MCF 10A (cell line): ENCODE data around the gene PLA2G6. TPM values are rescaled to one million over a fixed set of nuclear protein-coding genes. Genes with fewer than 3 reads are reported as not detected.
"Not testable (repeated sequence)": the region's sequence is repeated elsewhere in the genome, so short reads cannot be mapped to it uniquely, and the experiment has no call there.

Experiments used
- BruUV-seq: library from RNA; stranded (reverse); fragments of 400-500 nt; replicated peaks from 2 replicates; lab custom pipeline; 2021; lab: Mats Ljungman, UMichigan
- CTCF ChIA-PET: fragments of 300-600 bp; sonication (Branson Sonifier 250); formaldehyde crosslinking; extraction: SDS; loops from one replicate; lab custom pipeline; 2021; ENCODE audit warnings: antibody characterized with exemption, inconsistent platforms; lab: Yijun Ruan, JAX
- POLR2A ChIA-PET: fragments of 300-600, 350-650 bp; sonication (Branson Sonifier 250); formaldehyde crosslinking; extraction: SDS; loops from one replicate; lab custom pipeline; 2020; ENCODE audit warnings: antibody characterized with exemption, inconsistent platforms; lab: Yijun Ruan, JAX
- DNase-seq: peaks from one replicate; pipeline ENCODE4 v3.0.0-alpha.2; 2018; ENCODE audit not compliant: unreplicated experiment
- H3K27ac Mint-ChIP-seq: one replicate; pipeline ENCODE4 v1.8.0; 2022; ENCODE audit warnings: mild to moderate bottlenecking, low read depth, mixed read lengths; ENCODE audit not compliant: unreplicated experiment
- H3K27me3 Mint-ChIP-seq: one replicate; pipeline ENCODE4 v1.8.0; 2022; ENCODE audit warnings: mixed read lengths; ENCODE audit not compliant: insufficient read depth, unreplicated experiment
- H3K36me3 Mint-ChIP-seq: one replicate; pipeline ENCODE4 v1.8.0; 2022; ENCODE audit warnings: mild to moderate bottlenecking, moderate library complexity, mixed read lengths; ENCODE audit not compliant: insufficient read depth, unreplicated experiment
- H3K4me1 Mint-ChIP-seq: one replicate; pipeline ENCODE4 v1.8.0; 2022; ENCODE audit warnings: mixed read lengths; ENCODE audit not compliant: insufficient read depth, unreplicated experiment
- H3K4me3 Mint-ChIP-seq: one replicate; pipeline ENCODE4 v1.8.0; 2022; ENCODE audit warnings: mild to moderate bottlenecking, moderate library complexity, mixed read lengths; ENCODE audit not compliant: unreplicated experiment
- H3K9me3 Mint-ChIP-seq: one replicate; pipeline ENCODE4 v1.8.0; 2022; ENCODE audit warnings: mixed read lengths; ENCODE audit not compliant: unreplicated experiment
- intact Hi-C: fragments of 100-400 bp; cut with micrococcal nuclease; formaldehyde crosslinking; loops from 2 replicates; pipeline ENCODE4 v1.14.1; 2022
- total RNA-seq: library from RNA; stranded (reverse); gene quantifications from 2 replicates; pipeline ENCODE4 v1.2.3, GENCODE V29; 2022
- TF ChIP-seq, protein P1 (sequence below): fragments of 200-600 bp; IDR thresholded peaks from one replicate; pipeline ENCODE4 v1.8.0; 2022; ENCODE audit warnings: antibody characterized with exemption, mild to moderate bottlenecking; ENCODE audit not compliant: unreplicated experiment

PLA2G6 gene
- total RNA-seq, 1 experiment from 2014 or later = 37.5 TPM

DNA sequence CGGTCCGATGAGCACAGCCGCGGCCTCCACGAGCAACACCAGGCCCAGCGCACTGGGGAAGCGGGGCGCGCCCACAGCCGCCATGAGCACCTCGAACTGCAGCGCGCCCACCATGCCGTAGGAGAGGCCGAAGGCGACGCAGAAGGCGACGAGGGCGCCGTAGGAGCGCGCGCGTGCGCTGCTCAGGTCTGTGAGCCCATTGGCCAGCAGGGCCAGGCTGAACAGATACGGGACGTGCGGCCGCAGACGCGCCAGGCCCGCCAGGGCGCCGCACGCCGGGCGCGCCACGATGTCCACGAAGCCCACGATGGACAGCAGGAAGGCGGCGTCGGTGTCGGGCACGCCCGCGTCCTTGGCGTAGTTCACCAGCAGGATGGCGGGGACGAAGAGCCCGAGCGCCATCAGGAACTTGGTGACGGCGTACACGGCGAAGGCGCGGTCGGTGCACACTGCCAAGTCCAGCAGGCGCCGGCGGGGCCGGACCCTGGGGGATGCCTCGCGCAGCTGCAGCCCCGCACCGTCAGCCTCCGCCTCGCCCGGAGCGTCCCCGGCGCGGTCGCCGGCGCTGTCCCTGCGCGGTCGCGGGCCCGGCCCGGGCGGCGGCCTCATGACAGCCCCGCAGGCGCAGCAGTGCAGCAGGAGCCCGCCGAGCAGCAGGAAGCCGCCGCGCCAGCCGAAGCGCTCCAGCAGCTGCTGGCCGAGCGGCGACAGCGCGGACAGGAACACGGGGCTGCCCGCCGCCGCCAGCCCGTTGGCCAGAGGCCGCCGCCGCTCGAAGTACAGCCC, 100.6 kb downstream of the PLA2G6 start:
- no peak overlapping the region for H3K4me3 Mint-ChIP-seq
- intact Hi-C loops = no loop called here
- no peaks in the 10 kb centered on the region for H3K4me1 Mint-ChIP-seq
- no peak overlapping the region for H3K27ac Mint-ChIP-seq
- no peaks in the 10 kb centered on the region for H3K27me3 Mint-ChIP-seq
- ChIA-PET CTCF (interaction anchor here (0.6 kb wide), 1 partner anchor 64 kb away, joined by 3 read pairs; no protein-coding TSS in a partner anchor), POLR2A (no interaction called here)
- TF ChIP-seq, protein P1, sequence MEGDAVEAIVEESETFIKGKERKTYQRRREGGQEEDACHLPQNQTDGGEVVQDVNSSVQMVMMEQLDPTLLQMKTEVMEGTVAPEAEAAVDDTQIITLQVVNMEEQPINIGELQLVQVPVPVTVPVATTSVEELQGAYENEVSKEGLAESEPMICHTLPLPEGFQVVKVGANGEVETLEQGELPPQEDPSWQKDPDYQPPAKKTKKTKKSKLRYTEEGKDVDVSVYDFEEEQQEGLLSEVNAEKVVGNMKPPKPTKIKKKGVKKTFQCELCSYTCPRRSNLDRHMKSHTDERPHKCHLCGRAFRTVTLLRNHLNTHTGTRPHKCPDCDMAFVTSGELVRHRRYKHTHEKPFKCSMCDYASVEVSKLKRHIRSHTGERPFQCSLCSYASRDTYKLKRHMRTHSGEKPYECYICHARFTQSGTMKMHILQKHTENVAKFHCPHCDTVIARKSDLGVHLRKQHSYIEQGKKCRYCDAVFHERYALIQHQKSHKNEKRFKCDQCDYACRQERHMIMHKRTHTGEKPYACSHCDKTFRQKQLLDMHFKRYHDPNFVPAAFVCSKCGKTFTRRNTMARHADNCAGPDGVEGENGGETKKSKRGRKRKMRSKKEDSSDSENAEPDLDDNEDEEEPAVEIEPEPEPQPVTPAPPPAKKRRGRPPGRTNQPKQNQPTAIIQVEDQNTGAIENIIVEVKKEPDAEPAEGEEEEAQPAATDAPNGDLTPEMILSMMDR = no peak
- no TSS peak for BruUV-seq
- H3K9me3 Mint-ChIP-seq = no peaks in the 10 kb centered on the region
- DNase-seq = no peak
- peaks cover 4% of the 10 kb centered on the region for H3K36me3 Mint-ChIP-seq

DNA sequence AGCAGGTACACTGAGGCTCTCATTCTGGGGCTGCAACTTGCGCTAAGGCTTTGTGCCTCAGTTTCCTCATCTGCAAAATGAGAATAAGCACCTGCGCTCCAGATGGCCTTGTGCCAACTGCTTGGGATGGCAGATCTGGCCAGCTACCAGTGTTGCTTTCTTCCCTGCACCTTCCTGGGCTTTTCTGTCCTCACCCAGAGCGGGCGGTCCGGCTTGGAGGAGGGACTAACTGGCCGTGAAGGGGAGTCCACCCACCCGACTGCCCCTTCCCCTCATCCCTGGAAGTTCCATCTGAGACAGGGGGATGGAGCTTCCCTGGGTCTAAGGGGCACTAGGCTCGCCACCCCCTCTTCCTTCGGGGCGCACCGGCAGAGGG, 101.2 kb downstream of the PLA2G6 start:
- peaks cover 9% of the 10 kb centered on the region for H3K36me3 Mint-ChIP-seq
- no peak overlapping the region for H3K4me3 Mint-ChIP-seq
- no TSS peak for BruUV-seq
- CTCF ChIA-PET = no interaction called here
- TF ChIP-seq, protein P1 = no peak
- no peaks in the 10 kb centered on the region for H3K9me3 Mint-ChIP-seq
- POLR2A ChIA-PET = no interaction called here
- no peaks in the 10 kb centered on the region for H3K27me3 Mint-ChIP-seq
- H3K27ac Mint-ChIP-seq = no peak overlapping the region
- H3K4me1 Mint-ChIP-seq = no peaks in the 10 kb centered on the region
- intact Hi-C loops = no loop called here
- no peak for DNase-seq

DNA sequence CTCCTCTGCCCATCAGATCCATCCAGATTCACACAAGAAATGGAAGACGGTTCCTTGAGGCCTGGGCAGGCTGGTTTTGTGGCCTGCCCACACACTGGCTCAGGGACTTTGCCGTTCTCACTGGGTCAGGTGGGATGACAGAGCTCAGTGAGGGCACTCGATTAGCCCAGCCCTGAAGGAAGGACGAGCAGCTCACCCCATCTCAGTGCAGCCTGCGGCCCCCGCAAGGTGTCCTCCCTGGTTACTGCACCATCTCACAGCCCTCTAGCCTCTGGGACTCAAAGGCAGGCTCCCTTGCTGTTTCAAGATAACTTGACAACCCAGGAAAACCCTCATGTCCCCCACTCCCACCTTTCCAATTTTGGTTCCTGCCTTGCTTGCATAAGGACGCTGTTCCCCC, 101.8 kb downstream of the PLA2G6 start:
- CTCF ChIA-PET = interaction anchor here (0.7 kb wide), 1 partner anchor 159 kb away, joined by 4 read pairs; no protein-coding TSS in a partner anchor
- no TSS peak for BruUV-seq
- no peaks in the 10 kb centered on the region for H3K27me3 Mint-ChIP-seq
- no peak overlapping the region for H3K27ac Mint-ChIP-seq
- H3K4me1 Mint-ChIP-seq = no peaks in the 10 kb centered on the region
- TF ChIP-seq, protein P1 = no peak
- no peak for DNase-seq
- intact Hi-C loops = no loop called here
- H3K9me3 Mint-ChIP-seq = no peaks in the 10 kb centered on the region
- H3K36me3 Mint-ChIP-seq = peaks cover 10% of the 10 kb centered on the region
- H3K4me3 Mint-ChIP-seq = no peak overlapping the region
- POLR2A ChIA-PET = no interaction called here

DNA sequence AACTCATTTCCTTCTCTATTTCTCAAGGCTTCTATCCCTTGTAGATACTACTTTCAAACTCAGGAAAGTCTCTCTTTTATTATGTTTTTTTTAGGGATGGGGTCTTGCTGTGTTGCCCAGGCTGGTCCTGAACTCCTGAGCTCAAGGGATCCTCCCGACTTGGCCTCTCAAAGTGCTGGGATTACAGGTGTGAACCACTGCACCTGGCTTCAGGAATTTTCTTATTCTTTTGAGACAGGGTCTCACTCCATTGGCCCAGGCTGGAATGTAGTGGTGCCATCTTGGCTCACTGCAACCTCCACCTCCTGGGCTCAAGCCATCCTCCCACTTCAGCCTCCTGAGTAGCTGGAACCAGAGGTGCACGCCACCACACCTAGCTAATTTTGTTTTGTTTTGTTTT, 102.4 kb downstream of the PLA2G6 start:
- peaks cover 10% of the 10 kb centered on the region for H3K36me3 Mint-ChIP-seq
- H3K27ac Mint-ChIP-seq, DNase-seq, H3K4me1 Mint-ChIP-seq, H3K9me3 Mint-ChIP-seq, H3K27me3 Mint-ChIP-seq, BruUV-seq, H3K4me3 Mint-ChIP-seq, POLR2A ChIA-PET, intact Hi-C loops: not testable (repeated sequence)
- CTCF ChIA-PET = interaction anchor here (0.7 kb wide), 1 partner anchor 159 kb away, joined by 4 read pairs; no protein-coding TSS in a partner anchor
